Measurements from ENCODE around the gene TCF12.

The TCF12 gene

DNA sequence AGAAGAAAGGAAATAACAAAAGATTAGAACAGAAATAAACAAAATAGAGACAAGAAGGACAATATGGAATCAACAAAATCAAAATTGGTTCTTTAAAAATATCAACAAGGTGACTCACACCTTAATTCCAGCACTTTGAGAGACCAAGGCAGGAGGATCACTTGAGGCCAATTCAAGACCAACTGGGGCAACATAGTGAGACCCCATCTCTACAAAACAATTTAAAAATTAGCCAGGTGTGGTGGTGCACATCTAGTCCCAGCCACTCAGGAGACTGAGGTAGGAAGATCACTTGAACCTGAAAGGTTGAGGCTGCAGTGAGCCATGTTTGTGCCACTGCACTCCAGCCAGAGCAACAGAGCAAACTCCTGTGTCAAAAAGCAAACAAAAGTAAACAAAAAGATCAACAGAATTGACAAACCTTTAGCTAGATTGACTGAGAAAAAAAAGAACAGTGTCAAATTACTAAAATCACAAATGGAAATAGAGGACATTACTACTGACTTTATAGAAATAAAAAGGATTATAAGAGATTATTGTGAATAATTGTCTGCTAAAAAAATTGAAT is 267.1 kb downstream of the TCF12 start:
- DNase-seq = no peak

- DNase-seq = no peak
Observed at GRCh38 chr15:57189466-57189865, 271.0 kb downstream of the TCF12 start.

DNA sequence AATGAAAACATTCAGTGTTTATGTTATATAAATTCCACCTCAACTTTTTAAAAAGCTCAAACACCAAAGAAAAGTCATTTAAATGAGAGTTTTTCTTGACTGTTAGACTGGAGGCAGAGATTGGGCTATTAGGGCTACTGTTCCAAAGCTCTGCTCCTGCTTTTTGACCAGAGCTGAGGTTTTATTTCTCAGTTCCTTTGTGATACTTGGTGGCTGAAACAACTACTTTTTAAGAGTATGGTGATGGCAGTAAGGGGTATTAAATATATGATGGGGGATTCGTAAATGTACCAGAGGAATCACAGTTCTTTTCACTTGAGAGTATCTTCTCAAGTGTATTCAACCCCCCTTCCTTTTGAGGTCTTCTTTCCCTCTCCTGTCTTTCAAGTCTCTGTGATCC is 271.8 kb downstream of the TCF12 start:
- DNase-seq = no peak

- no peak for DNase-seq
Observed at GRCh38 chr15:57193161-57193560, 274.7 kb downstream of the TCF12 start.

GRCh38 chr15:57195326-57195725 is 276.9 kb downstream of the TCF12 start:
- no peak for DNase-seq

DNA sequence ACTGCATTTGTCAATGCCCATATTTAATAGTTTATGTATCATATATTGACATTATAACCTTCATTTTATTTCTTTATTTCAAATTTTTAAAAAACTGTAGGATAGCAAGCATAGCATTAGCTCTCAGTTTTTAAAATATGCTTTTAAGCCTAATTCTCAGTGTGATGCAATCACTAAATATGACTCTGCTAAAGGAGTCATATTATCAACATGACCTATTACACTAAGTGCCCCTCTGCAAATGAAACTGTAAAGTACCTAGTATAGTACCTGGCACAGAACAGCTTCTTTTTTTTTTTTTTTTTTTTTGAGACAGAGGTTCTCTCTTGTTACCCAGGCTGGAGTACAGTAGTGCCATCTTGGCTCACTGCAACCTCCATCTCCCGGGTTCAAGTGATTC is 278.4 kb downstream of the TCF12 start:
- DNase-seq = no peak

DNA sequence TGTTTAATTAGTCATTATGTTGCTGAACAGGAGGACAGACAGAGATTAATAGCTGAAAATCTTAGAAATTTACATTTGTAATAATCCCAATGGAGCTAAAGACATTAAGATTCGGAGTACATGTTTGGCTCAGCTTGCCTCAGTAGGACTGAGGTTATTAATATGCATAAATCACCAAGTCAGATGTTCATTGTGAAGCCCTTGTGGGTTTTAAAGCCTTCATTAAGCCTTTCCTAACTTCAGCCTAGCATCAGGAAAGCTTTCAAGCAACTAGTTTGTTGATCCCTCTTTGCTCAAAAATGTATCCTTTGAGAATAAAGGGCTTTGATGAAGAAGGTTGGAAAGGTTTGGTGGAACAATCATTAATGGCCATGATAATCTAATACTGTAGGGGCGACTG is 279.7 kb downstream of the TCF12 start:
- no peak for DNase-seq

DNA sequence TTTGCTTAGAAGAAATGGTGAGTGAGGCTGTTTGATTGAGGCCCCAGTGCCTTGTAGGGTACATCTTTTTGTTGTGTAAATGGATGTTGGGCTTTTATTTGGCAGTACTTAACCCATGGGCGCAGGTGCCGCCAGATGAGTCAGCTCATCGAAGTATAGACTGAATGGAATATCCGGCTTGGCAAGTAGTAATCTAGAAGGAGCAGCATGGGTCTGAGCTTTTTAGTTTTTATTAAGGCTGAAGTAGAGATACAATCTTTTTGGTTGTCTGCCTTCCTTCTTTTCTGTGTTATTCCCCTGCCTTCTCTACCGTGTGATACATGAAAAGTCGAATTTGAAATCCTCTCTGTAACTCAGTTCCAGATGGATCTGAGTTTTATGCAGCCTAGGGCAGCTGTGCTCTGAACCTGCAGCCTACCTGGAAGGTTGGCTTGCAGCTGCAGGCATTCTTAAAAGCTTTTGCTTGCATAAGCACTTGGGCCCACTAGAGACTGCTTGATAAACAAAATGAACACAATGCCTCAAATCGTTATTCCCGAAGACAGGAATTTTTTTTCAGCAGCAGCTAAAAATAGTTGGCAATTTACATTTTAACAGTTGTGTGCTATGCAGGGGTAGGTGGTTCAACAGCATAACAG is 280.3 kb downstream of the TCF12 start:
- no peak for DNase-seq

DNA sequence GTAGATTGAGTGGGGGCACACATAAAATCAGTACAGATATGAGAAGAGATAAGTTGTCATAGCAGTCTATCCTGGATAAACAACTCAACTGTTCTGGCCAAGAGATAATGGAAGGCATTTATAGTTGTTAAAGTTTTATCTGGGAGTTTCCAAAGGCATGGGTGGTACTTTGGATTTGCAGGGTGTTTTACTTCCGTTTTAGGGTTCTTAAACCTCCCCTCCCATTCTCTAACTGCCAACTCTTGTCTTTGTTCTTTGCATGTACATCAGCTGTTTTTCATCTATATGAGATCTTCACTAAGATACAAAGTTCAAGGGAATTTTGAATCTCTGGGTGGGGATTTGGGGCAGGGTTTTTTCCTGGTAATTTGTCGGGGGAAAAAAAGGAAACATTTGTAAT is 283.1 kb downstream of the TCF12 start:
- no peak for DNase-seq

GRCh38 chr15:57203906-57204305 is 285.5 kb downstream of the TCF12 start:
- DNase-seq = no peak

- no peak for DNase-seq
Observed at GRCh38 chr15:57205027-57205855, 286.8 kb downstream of the TCF12 start.

DNA sequence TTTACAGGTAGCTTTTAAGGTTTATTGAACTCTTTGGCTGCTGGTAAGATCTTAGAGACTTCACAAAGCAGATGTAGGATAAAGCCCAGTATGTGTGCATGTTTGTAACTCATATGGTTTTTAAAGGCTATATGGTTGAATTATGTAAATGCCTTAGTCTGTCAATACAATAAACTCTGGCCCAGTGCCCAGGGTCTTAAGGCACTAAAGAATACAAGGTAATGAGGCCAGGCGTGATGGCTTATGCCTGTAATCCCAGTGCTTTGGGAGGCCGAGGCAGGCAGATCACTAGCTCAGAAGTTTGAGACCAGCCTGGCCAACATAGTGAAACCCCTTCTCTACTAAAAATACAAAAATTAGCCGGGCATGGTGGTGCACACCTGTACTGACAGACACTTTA is 287.6 kb downstream of the TCF12 start:
- DNase-seq = no peak

GRCh38 chr15:57213862-57214261 is 295.4 kb downstream of the TCF12 start:
- DNase-seq = no peak

DNA sequence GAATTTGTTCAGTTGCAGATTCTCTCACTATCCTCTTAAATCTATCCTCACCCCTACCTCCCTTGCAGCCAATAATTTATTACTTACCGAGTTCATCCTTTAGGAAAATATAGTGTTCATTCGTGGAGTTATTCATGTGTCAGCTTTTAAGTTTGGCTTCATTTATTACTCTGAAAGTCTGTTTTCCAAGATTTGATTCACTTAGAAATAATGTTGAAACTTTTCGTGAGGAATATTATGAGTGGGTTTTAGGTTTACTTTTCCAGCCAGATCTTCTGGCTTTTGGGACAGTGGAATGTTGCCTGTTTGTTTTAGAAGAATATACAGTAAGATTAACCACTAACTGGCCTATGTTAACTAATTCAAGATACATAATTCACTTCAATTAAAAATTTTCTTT is 296.9 kb downstream of the TCF12 start:
- no peak for DNase-seq

DNA sequence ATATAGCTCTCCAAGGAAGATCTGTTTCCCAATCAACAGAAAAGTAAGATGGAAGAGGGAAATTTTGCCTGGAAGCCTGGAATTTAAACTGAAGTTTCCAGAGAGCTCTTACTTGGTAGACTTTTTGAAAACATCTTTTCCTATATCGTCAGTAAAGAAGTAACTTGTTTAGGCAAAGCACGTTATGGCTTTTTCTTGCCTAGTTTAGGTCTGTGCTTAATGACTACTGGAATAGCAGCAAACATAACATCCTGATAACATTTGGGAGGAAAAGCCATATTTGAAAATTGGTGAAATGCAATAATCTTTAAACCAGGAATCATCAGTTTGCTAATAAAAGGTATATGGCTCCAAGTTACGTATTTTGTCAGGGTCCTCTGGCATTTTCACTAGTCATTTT is 297.4 kb downstream of the TCF12 start:
- no peak for DNase-seq

- DNase-seq = no peak
Observed at GRCh38 chr15:57216288-57216687, 297.8 kb downstream of the TCF12 start.

DNA sequence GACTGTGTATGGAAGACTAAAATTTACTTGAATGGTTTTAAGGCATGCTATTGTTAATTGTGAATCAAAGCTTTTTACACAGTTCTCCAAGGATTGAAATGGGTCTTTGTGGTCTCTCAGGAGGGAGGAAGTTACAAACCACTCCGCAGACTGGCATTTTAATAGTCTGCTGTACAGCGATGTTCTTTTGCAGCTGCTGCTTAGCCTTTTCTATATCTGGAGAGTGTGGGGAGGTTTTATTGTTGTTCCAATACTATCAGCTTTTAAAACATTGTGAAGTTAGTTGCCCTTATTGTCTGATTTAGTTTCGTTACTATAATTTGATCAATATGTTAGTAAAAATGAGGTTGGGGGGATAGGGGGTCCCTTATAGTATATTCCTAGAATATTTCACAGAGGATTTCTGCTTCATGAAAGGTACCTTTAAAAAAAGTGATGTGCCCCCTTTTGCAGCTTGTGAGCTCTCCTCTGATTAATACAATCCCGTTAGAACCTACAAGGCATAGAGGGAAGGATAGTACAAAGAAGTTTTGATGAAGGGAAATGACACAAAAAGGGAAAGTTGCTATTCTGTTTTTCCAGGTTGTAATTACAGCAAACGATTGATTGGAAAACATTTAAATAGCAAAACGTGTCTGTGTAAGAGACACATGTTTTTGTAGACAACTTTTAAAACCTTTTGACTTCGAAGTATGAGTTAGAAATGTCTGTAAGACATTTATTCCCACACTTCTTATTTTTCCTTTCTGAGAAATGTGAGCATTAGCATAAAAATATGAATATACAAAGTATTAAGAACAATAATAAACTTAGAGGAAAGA is 299.5 kb downstream of the TCF12 start:
- no peak for DNase-seq

GRCh38 chr15:57218826-57219576 is 300.6 kb downstream of the TCF12 start:
- DNase-seq = no peak

DNA sequence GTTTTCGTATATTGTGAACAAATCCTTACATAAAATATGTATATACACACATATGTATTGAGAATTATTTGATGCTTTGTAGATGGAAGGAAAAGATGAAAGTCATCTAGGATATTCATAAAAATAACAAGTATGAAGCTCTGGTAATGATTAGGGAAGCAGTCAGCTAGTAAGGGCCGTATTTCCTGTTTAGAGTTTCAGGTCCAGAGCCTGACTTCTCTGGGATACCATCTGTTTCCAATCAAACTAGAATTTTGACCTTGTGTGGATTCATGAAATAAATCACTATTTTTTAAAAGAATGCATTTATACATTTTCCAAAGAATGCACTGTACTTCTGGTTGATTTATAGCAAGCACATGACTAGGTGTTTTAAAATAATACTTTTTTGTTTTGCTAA is 301.8 kb downstream of the TCF12 start:
- no peak for DNase-seq

DNA sequence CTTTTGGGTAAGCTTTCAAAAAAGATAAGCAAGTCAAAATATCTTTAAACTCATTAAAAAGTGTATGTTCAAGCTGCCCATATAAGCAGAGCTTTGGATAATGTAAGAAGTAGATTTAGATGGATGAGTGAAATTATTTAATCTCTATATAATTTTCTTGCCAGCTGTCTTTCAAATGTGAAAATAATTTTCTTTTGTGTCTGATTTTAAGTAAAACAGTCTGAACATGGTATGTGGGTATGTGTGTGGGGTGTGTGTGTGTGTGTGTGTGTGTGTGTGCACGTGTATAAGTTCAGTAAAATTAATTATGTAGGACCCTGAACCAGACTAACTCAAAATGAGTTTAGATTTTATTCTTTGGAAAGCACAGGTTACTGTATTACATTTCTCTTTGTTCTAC is 302.7 kb downstream of the TCF12 start:
- DNase-seq = no peak

DNA sequence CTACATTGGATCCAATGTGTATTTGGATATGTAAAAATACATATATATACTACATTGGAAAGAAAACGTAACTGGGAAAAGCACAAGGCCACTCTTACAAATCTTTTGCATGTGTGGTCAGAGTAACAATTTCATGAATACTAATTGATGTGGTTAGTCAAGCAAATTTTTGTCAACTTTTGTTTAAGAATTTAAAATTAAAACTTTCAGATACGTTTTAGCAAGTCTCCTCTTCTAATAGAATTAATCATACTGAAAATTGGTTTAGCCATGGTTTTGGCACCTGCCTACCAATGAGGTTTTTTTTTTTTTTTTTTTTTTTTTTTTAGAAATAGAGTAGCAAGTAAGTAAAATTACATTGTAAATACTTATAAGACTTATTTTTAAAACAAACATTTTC is 304.9 kb downstream of the TCF12 start:
- DNase-seq = no peak

GRCh38 chr15:57223887-57224286 is 305.4 kb downstream of the TCF12 start:
- no peak for DNase-seq

GRCh38 chr15:57224664-57225063 is 306.2 kb downstream of the TCF12 start:
- no peak for DNase-seq

Data from activated naive CD4-positive, alpha-beta T cell (primary cell).